Tibial artery (tissue), 4 donors: ENCODE results near the gene AMDHD1.

ENCODE experiments used
- DNase-seq, 2 donors: peaks; one replicate each; pipeline ENCODE4 v3.0.0-alpha.2; 2019
- H3K27ac ChIP-seq, 2 donors: fragments of 200-600 bp; sonication (generic) in 1 of 2; 1 replicate in 1 of 2; 2 replicates in 1 of 2; pipeline ENCODE4 v1.5.1; 2018 to 2019; ENCODE audit warnings: mild to moderate bottlenecking in 1 of 2
- H3K27me3 ChIP-seq, 2 donors: fragments of 200-600 bp; sonication (generic) in 1 of 2; one replicate each; pipeline versions ENCODE4 v1.5.1 to v1.6.0; 2016 to 2019
- H3K36me3 ChIP-seq, 3 donors: fragments of 200-600 bp; sonication (generic) in 2 of 3; one replicate each; pipeline ENCODE4 v1.5.1; 2016 to 2019; ENCODE audit warnings: mild to moderate bottlenecking in 2 of 3
- H3K4me1 ChIP-seq, 4 donors: fragments of 200-600 bp; sonication (generic) in 2 of 4; 1 replicate in 3 of 4; 2 replicates in 1 of 4; pipeline ENCODE4 v1.5.1; 2016 to 2019
- H3K4me3 ChIP-seq, 2 donors: fragments of 200-600 bp; sonication (generic) in 1 of 2; 1 replicate in 1 of 2; 2 replicates in 1 of 2; pipeline ENCODE4 v1.5.1; 2018 to 2019; ENCODE audit warnings: mild to moderate bottlenecking in 2 of 2
- H3K9me3 ChIP-seq, 3 donors: fragments of 200-600 bp; sonication (generic) in 1 of 3; one replicate each; pipeline ENCODE4 v1.5.1; 2016 to 2019
- CTCF ChIP-seq, 2 experiments: fragments of 200-600 bp in 1 of 2; fragments of 450-650 bp in 1 of 2; IDR thresholded peaks; one replicate each; pipeline ENCODE4 v1.5.1; 2017 to 2019; ENCODE audit warnings: antibody characterized with exemption in 2 of 2, mild to moderate bottlenecking in 1 of 2, moderate library complexity in 1 of 2
- intact Hi-C: fragments of 100-400 bp; cut with DNase I; formaldehyde crosslinking; loops from one replicate; pipeline ENCODE4 v1.15.0; 2023; ENCODE audit warnings: low total_unique reads

Gene AMDHD1

DNA sequence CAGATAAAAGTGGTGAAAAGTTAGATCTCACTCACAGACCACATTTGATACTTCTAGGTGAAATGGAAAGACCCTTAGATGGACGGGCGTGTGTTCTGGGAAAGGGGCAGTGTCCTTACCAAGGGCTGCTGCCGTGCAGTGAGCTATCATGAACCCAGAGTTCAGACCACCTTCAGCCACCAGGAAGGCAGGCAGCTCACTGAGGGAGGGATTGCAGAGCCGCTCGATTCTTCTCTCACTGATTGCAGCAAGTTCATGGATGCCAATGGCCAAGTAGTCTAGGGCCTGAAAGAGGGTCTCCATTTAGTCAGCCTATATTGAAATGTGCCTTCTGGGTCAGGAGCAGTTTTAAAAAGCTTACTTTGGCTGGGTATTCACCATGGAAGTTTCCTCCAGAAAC, 37.3 kb downstream of the AMDHD1 start:
- no peaks in the 10 kb centered on the region for H3K4me1 ChIP-seq
- H3K9me3 ChIP-seq: no peaks in the 10 kb centered on the region
- TF ChIP-seq CTCF (IDR thresholded peaks at IDR 0.05): no peak
- H3K36me3 ChIP-seq: no peaks in the 10 kb centered on the region
- H3K27ac ChIP-seq: no peak overlapping the region
- DNase-seq: no peak
- intact Hi-C loops: no loop called here
- no peak overlapping the region for H3K4me3 ChIP-seq
- no peaks in the 10 kb centered on the region for H3K27me3 ChIP-seq

DNA sequence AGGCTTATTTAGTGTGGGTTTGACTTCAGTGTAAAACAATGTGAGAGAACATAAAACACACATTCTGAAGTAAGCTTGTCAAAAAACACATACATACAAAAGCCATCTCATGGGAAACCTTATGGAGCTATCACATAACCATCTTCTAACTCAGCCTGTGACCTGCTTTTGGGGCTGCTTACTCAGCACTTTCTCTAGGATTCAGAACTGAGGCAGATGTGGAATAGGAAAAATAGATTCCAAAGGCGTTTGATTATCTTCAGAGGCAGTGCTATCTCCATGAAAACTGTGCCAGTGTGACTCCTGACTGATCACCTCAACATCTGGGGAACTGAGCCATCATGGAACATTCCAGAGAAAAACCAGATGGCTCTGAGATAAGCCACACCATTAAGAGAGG, 39.5 kb downstream of the AMDHD1 start:
- H3K9me3 ChIP-seq: no peaks in the 10 kb centered on the region
- no peak for TF ChIP-seq CTCF (IDR thresholded peaks at IDR 0.05)
- DNase-seq: no peak
- no peak overlapping the region for H3K27ac ChIP-seq
- H3K36me3 ChIP-seq: no peaks in the 10 kb centered on the region
- H3K27me3 ChIP-seq: no peaks in the 10 kb centered on the region
- H3K4me3 ChIP-seq: no peak overlapping the region
- intact Hi-C loops: no loop called here
- no peaks in the 10 kb centered on the region for H3K4me1 ChIP-seq

GRCh38 chr12:95984682-95985081, 41.6 kb downstream of the AMDHD1 start:
- no peaks in the 10 kb centered on the region for H3K4me1 ChIP-seq
- no peak overlapping the region for H3K4me3 ChIP-seq
- H3K27me3 ChIP-seq: no peaks in the 10 kb centered on the region
- no peak overlapping the region for H3K27ac ChIP-seq
- TF ChIP-seq CTCF (IDR thresholded peaks at IDR 0.05): no peak
- no peak for DNase-seq
- H3K9me3 ChIP-seq: no peaks in the 10 kb centered on the region
- H3K36me3 ChIP-seq: no peaks in the 10 kb centered on the region
- intact Hi-C loops: no loop called here

GRCh38 chr12:95986635-95987570, 43.8 kb downstream of the AMDHD1 start:
- no peak for TF ChIP-seq CTCF (IDR thresholded peaks at IDR 0.05)
- Histone ChIP-seq H3K36me3 (no peaks in the 10 kb centered on the region), H3K4me3 (no peak overlapping the region), H3K9me3 (no peaks in the 10 kb centered on the region), H3K4me1 (no peaks in the 10 kb centered on the region), H3K27me3 (no peaks in the 10 kb centered on the region), H3K27ac (no peak overlapping the region)
- intact Hi-C loops: no loop called here
- DNase-seq: no peak

DNA sequence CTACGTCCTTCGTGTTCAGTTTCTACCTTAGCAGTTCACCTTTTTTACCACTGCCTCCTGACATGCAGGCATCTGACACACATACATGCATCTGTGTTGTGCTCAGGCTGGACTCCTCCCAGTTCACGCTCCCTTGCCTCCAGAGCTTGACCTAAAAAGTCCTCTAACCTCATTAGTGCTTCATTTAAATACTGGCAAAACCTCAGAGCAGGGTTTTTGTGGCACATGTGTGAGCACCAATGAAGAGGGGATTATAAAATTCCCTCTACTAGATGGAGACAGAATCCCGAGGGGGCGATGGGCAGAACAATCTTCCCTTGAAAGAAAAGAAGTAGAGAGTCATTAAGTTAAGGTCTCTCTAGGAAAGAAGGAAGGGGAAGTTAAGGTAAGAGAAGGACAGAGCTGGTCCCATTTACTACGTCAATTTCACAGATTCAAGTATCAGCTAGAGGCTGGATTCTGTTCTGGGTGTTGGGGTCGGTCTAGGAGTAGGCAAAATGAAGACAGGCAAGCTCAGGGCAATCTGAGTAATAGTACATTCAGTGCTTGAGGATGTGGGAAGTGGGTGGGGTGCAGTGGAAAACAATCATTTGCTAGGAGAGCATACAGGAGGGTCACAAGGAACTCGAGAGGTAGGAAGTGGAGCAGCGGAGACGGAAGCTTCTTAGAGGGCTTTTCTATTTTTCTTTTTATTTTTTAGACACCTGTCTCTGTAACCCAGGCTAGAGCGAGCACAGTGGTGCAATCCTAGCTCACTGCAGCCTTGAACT, 45.6 kb downstream of the AMDHD1 start:
- DNase-seq: no peak
- Histone ChIP-seq H3K27me3 (no peaks in the 10 kb centered on the region), H3K4me3 (no peak overlapping the region), H3K27ac (no peak overlapping the region), H3K4me1 (no peaks in the 10 kb centered on the region), H3K36me3 (no peaks in the 10 kb centered on the region), H3K9me3 (no peaks in the 10 kb centered on the region)
- no peak for TF ChIP-seq CTCF (IDR thresholded peaks at IDR 0.05)
- intact Hi-C loops: no loop called here
